HEK293T (cell line): ENCODE data around the gene ZNF273.
A peak's percentile ranks its signal among the peaks of the same experiment; 100 is the strongest.
"Not testable (repeated sequence)": the region's sequence is repeated elsewhere in the genome, so short reads cannot be mapped to it uniquely, and the experiment has no call there.

Source experiments
- CTCF ChIA-PET: fragments of 350-600 bp; formaldehyde crosslinking; extraction: SDS; loops from one replicate; lab custom pipeline; 2021; ENCODE audit warnings: antibody characterized with exemption, inconsistent platforms; lab: Yijun Ruan, JAX
- POLR2A ChIA-PET: fragments of 350-600 bp; formaldehyde crosslinking; extraction: SDS; loops from one replicate; lab custom pipeline; 2020; ENCODE audit warnings: antibody characterized with exemption, inconsistent platforms; lab: Yijun Ruan, JAX
- DNase-seq: peaks from one replicate; pipeline ENCODE4 v3.0.0; 2012; ENCODE audit warnings: mixed read lengths; ENCODE audit errors: extremely low spot score
- ARNT ChIP-seq: fragments of 450-650 bp; IDR thresholded peaks from 2 replicates; pipeline ENCODE4 v1.6.1; 2017; ENCODE audit warnings: mild to moderate bottlenecking
- BHLHE40 ChIP-seq: fragments of 450-650 bp; IDR thresholded peaks from 2 replicates; pipeline ENCODE4 v1.6.1; 2016; ENCODE audit warnings: mild to moderate bottlenecking, moderate library complexity, borderline replicate concordance
- CTBP1 ChIP-seq: fragments of 450-650 bp; IDR thresholded peaks from 2 replicates; pipeline ENCODE4 v1.6.1; 2016; ENCODE audit warnings: borderline replicate concordance
- ELF4 ChIP-seq: fragments of 450-650 bp; IDR thresholded peaks from 2 replicates; pipeline ENCODE4 v1.6.1; 2017; ENCODE audit warnings: antibody characterized with exemption
- FOXA1 ChIP-seq: fragments of 450-650 bp; IDR thresholded peaks from 2 replicates; pipeline ENCODE4 v1.6.1; 2016; ENCODE audit warnings: mild to moderate bottlenecking
- FOXK2 ChIP-seq: fragments of 450-650 bp; IDR thresholded peaks from 2 replicates; pipeline ENCODE4 v1.6.1; 2016; ENCODE audit warnings: mild to moderate bottlenecking
- FOXM1 ChIP-seq: fragments of 450-650 bp; IDR thresholded peaks from 2 replicates; pipeline ENCODE4 v1.6.1; 2017; ENCODE audit warnings: mild to moderate bottlenecking, borderline replicate concordance
- HDGF ChIP-seq: fragments of 450-650 bp; IDR thresholded peaks from 2 replicates; pipeline ENCODE4 v1.6.1; 2017; ENCODE audit warnings: antibody characterized with exemption, borderline replicate concordance
- L3MBTL2 ChIP-seq: fragments of 450-650 bp; conservative IDR thresholded peaks from 2 replicates; pipeline ENCODE4 v1.6.1; 2016; ENCODE audit warnings: mild to moderate bottlenecking
- LEF1 ChIP-seq: fragments of 450-650 bp; IDR thresholded peaks from 2 replicates; pipeline ENCODE4 v1.6.1; 2017; ENCODE audit warnings: mild to moderate bottlenecking, borderline replicate concordance
- NFRKB ChIP-seq: fragments of 450-650 bp; IDR thresholded peaks from 2 replicates; pipeline ENCODE4 v1.6.1; 2016; ENCODE audit warnings: mild to moderate bottlenecking, moderate library complexity
- SP1 ChIP-seq: fragments of 450-650 bp; IDR thresholded peaks from 2 replicates; pipeline ENCODE4 v1.6.1; 2017
- SUZ12 ChIP-seq: fragments of 450-650 bp; IDR thresholded peaks from 2 replicates; pipeline ENCODE4 v1.6.1; 2016; ENCODE audit warnings: mild to moderate bottlenecking
- TARDBP ChIP-seq: fragments of 450-650 bp; IDR thresholded peaks from 2 replicates; pipeline ENCODE4 v1.6.1; 2016
- ZNF384 ChIP-seq: fragments of 450-650 bp; IDR thresholded peaks from 2 replicates; pipeline ENCODE4 v1.6.1; 2016
- TF ChIP-seq, protein P1 (sequence below): fragments of 450-650 bp; IDR thresholded peaks from 2 replicates; pipeline ENCODE4 v1.6.1; 2016

ZNF273 gene

DNA sequence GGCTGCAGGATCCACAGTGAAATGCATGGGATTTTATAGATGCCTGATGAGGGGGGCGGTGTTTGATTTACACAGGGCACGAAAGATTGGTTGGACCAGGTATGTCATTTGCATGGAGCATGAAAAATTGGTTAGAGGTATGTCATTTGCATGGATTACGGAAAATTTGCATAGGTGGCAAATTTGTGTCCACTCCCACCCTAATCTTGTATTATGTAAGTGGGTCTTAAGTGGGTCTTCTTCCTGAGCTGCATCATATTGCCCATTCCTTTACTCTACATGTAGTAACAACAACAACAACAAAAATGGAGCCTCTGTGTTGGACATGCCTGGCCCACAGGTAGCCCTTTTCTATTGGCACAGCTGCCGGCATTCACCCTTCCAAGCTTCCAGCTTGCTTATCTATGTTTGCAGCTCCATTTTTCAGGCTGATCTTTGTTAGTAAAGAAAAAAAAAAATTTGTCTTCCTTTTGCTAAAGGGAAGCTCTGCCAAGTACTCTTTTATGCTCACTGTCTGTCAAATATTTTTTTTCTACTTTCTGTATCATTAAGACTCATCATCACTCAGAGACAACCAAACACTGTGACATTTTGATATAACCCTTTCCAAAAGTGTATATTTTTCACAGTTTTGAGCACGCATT lies 10.3 kb upstream of the ZNF273 start:
- ChIA-PET CTCF (no interaction called here), POLR2A (interaction anchor here (1.3 kb wide), 1 partner anchor 10 kb away, joined by 3 read pairs; the partner anchor contains the start of gene ZNF273)
- TF ChIP-seq CTBP1 (no peak), LEF1 (no peak), ARNT (no peak), FOXA1 (no peak), ZNF384 (no peak), TARDBP (no peak), SP1 (no peak), NFRKB (no peak), ELF4 (no peak), FOXM1 (no peak), BHLHE40 (no peak), HDGF (no peak), L3MBTL2 (no peak), SUZ12 (no peak)
- TF ChIP-seq, protein P1, sequence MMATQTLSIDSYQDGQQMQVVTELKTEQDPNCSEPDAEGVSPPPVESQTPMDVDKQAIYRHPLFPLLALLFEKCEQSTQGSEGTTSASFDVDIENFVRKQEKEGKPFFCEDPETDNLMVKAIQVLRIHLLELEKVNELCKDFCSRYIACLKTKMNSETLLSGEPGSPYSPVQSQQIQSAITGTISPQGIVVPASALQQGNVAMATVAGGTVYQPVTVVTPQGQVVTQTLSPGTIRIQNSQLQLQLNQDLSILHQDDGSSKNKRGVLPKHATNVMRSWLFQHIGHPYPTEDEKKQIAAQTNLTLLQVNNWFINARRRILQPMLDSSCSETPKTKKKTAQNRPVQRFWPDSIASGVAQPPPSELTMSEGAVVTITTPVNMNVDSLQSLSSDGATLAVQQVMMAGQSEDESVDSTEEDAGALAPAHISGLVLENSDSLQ: no peak
- no peak for DNase-seq

DNA sequence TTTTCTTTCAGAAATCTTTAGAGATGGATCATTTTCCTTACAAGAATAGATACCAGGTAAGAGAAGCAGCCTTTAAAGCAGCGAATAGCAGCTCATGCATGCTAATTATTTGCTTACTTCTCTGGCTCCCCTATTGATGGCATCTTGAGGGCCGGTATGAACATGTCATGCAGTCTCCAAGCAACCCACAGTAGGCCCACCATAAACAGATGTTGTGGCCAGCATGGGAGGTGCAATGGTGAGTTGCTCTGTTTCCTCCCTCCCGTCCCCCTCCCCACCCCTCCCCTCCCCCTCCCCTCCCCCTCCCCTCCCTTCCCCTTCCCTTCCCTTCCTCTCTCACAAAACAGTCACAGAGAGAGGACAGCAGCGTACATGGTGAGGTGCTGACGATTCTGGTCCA lies 9.7 kb upstream of the ZNF273 start:
- DNase-seq: peak; percentile 1
- CTCF ChIA-PET: no interaction called here

DNA sequence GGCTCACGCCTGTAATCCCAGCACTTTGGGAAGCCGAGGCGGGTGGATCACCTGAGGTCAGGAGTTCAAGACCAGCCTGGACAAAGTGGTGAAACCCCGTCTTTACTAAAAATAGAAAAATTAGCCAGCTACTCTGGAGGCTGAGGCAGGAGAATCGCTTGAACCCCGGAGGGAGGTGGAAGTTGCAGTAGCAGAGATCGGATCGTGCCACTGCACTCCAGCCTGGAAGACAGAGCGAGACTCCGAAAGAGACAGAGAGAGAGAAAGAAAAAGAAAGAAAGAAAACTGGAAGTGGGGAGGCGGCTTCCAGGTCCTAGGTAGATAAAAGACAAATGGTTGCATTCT lies 640 bp upstream of the ZNF273 start:
- CTCF ChIA-PET, DNase-seq: not testable (repeated sequence)
- POLR2A ChIA-PET: interaction anchor here (0.5 to 1.1 kb wide), 6 partner anchors 10 to 320 kb away, joined by 3 to 4 read pairs (median 3); partner anchors contain the start of genes ERV3-1 and ZNF138

More for the DNA sequence above, 9.7 kb upstream of the ZNF273 start:
- TF ChIP-seq ZNF384 (no peak), HDGF (no peak), L3MBTL2 (no peak), BHLHE40 (no peak), FOXK2 (no peak), FOXA1 (no peak), CTBP1 (no peak), NFRKB (no peak), TARDBP (no peak), FOXM1 (no peak), SUZ12 (no peak), ARNT (no peak), ELF4 (no peak), SP1 (no peak), LEF1 (no peak)
- TF ChIP-seq, protein P1: no peak
- POLR2A ChIA-PET: no interaction called here

DNA sequence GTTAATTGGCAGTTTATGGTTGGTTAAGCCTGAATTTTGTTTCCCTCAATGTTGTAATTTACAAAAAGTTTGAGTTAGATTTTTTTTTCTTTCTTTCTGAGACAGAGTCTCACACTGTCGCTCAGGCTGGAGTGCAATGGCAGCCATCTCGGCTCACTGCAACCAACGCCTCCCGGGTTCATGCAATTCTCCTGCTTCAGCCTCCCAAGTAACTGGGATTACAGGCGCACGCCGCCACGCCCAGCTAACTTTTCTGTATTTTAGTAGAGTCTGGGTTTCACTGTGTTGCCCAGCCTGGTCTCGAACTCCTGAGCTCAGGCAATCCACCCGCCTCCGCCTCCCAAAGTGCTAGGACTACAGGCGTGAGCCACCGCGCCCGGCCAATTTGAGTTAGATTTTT lies 935 bp downstream of the ZNF273 start:
- no peak for TF ChIP-seq ZNF384
- no peak for DNase-seq
- ChIA-PET POLR2A (no interaction called here), CTCF (no interaction called here)

DNA sequence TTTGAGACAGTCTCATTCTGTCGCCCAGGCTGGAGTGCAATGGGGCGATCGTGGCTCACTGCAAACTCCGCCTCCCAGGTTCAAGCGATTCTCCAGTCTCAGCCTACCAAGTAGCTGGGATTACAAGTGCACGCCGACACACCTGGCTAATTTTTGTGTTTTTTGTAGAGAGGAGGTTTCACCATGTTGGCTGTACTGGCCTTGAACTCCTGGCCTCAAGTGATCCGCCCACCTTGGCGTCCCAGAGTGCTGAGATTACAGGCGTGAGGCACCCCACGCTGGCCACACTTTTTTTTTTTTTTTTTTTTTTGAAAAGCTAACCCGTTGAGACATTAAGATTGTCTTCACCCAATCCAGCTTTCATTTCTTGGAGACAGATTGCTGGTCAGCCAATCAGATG lies 2.1 kb downstream of the ZNF273 start:
- TF ChIP-seq FOXM1 (no peak), ARNT (no peak), NFRKB (no peak), ELF4 (no peak), SP1 (no peak), BHLHE40 (no peak), SUZ12 (no peak), ZNF384 (no peak), L3MBTL2 (no peak), FOXK2 (no peak), LEF1 (no peak), CTBP1 (no peak), FOXA1 (no peak), HDGF (no peak), TARDBP (no peak)
- TF ChIP-seq, protein P1: no peak
- ChIA-PET CTCF (no interaction called here), POLR2A (no interaction called here)
- DNase-seq: no peak

DNA sequence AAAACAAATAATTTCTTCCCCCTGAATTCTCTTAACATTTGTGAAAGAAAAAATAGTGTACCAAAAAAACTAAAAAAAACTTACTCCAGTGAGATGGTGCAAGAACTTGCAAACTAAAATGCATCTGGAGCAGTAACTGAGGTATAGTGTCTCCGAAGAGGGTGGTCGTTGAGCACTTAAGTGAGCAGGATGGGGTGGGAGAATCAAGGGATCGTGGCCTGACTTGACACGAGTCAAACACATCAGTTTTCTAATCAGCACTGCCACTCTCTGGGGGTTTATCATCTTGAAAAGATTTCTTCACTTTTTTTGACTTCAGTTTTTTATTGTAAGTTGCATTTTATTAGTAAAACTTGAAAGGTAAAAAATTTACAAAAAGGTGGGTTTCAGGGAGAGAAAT lies 2.5 kb downstream of the ZNF273 start:
- ChIA-PET POLR2A (no interaction called here), CTCF (no interaction called here)
- TF ChIP-seq ELF4: no peak
- no peak for TF ChIP-seq FOXM1
- no peak for TF ChIP-seq L3MBTL2
- no peak for TF ChIP-seq SUZ12
- no peak for TF ChIP-seq FOXK2
- no peak for TF ChIP-seq TARDBP
- TF ChIP-seq LEF1: no peak
- TF ChIP-seq ARNT: no peak
- TF ChIP-seq CTBP1: no peak
- TF ChIP-seq SP1: no peak
- TF ChIP-seq HDGF: no peak
- TF ChIP-seq FOXA1: no peak
- TF ChIP-seq BHLHE40: no peak
- no peak for DNase-seq
